Thyroid gland (tissue), 4 donors: Measurements from ENCODE around the gene CENPX.

Experiments used
- CTCF ChIP-seq, 6 experiments: fragments of 200-600 bp in 3 of 6; fragments of 450-650 bp in 3 of 6; sonication (generic) in 3 of 6; IDR thresholded peaks; one replicate each; pipeline ENCODE4 v1.5.1; 2016 to 2019; ENCODE audit warnings: antibody characterized with exemption in 6 of 6, mild to moderate bottlenecking in 2 of 6, inconsistent platforms in 1 of 6, moderate library complexity in 1 of 6
- POLR2A ChIP-seq, 2 donors: fragments of 450-650 bp; IDR thresholded peaks; one replicate each; pipeline ENCODE4 v1.6.1; 2017; ENCODE audit warnings: antibody characterized with exemption in 2 of 2, mild to moderate bottlenecking in 2 of 2, moderate library complexity in 1 of 2

- TF ChIP-seq POLR2A (IDR thresholded peaks at IDR 0.05) (no peak), CTCF (IDR thresholded peaks at IDR 0.05) (no peak)
Observed at GRCh38 chr17:82024859-82025258, 2.2 kb upstream of the CENPX start.
